GM18870 (cell line): ENCODE results near the gene TRIM16.
"Not testable (repeated sequence)": the region's sequence is repeated elsewhere in the genome, so short reads cannot be mapped to it uniquely, and the experiment has no call there.

Experiments used
- ATAC-seq: cut with Tn5 transposase; IDR thresholded peaks from one replicate; pipeline ENCODE4 v1.9.1; 2021; ENCODE audit warnings: moderate library complexity; ENCODE audit not compliant: unreplicated experiment

Gene TRIM16

DNA sequence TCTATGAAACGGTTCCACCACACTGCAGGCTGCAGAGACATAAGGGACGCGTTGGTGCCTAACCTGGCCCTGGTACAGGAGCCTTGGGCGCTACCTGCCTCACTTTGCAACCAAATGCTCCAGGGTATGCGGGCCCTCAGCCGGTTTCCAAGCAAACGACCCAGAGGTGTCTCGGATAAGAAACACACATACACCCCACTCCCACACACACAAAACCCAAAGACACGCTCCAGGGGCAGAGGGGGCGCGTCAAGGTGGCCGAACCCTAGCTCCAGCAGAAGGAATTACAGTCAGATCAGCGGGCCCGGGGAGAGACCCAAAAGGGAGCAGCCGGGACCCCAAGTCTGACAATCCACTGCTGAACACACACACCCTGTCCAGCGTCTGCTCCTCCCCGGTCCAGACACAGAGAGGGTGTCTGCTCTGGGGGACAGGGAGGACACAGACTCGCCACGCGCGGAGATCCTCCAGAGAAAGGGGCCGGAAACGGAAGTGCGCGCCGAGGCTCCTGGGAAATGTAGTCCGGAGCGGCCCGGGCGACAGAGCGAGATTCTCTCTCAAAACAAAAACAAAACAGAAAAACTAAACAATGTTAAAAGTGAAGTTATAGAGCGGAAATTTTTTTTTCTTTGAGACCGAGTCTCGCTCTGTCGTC lies at the start of gene TRIM16:
Gene TRIM16, minus strand, starts transcription at position 488 of the 655 bp plus-strand sequence. CDS start 32,702 bp downstream, outside the sequence.
- peak; percentile 86 for ATAC-seq

DNA sequence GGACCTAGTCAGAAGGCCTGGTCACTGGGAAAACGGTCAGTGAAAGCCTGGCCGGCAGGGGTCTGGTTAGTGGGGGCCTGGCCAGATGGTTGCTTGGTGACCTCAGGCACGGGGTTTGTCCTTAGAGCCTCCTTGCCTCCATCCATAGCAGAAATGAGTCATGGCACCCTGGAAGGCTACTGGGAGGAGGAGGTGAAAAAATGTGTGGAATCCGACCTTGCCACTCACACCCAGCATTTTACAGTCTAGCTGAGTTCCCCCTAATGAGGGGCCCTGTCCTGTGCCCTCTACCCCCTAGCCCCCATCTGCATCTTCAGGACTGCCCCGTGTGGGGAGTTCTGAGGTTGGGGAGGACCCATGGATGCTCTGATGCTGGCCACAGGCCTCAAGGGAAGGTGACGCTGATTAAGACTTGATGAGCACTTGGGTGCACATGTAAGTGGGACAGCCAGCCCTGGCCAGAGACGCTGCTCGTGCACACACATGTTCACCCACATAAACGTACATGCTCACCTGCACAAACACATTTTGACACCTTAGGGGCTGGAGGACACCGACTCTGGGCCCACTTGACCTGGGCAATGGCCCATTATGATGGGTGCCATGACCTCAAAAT lies 49.2 kb upstream of the TRIM16 start:
- ATAC-seq, result not testable (repeated sequence)

DNA sequence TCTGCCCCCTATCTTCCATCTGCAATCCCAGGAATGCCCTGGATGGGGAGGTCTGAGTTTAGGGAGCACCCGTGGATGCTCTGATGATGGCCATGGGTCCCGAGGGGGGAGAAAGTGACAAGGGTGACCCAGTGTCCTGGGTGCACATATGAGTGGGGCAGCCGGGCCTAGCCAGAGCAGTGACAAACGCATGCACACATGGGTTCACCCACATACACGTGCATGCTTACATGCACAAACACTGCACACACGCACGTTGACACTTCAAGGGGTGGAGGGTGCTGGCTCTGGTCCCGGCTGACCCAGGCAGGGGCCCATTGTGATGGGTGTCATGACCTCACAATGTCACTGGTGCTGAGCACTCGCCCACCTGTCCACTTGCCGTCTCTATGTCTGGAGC lies 47.8 kb upstream of the TRIM16 start, which contains the start of gene TBC1D26:
Gene TBC1D26, plus strand, starts transcription at position 384 of the 400 bp plus-strand sequence. CDS start 3,066 bp downstream, outside the sequence.
- ATAC-seq, result not testable (repeated sequence)

DNA sequence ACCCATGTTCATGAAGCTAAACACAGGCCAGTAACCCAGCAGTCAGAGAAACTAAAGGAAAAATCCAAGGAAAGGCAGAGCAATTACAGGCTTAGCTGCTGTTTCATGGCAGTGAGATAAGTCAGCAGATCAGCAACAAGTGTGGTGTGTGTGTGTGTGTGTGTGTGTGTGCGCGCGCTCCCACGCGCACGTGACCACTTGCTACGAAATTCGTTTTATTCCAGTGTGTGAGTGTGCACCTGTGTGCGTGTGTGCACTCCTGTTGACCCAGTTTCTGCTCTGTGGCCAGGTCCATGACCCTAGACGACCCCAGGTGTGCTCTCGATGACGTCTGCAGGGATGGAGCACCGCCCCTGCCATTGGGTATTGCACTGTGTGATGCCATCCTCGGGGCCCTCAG lies 46.4 kb upstream of the TRIM16 start:
- not testable (repeated sequence) for ATAC-seq

DNA sequence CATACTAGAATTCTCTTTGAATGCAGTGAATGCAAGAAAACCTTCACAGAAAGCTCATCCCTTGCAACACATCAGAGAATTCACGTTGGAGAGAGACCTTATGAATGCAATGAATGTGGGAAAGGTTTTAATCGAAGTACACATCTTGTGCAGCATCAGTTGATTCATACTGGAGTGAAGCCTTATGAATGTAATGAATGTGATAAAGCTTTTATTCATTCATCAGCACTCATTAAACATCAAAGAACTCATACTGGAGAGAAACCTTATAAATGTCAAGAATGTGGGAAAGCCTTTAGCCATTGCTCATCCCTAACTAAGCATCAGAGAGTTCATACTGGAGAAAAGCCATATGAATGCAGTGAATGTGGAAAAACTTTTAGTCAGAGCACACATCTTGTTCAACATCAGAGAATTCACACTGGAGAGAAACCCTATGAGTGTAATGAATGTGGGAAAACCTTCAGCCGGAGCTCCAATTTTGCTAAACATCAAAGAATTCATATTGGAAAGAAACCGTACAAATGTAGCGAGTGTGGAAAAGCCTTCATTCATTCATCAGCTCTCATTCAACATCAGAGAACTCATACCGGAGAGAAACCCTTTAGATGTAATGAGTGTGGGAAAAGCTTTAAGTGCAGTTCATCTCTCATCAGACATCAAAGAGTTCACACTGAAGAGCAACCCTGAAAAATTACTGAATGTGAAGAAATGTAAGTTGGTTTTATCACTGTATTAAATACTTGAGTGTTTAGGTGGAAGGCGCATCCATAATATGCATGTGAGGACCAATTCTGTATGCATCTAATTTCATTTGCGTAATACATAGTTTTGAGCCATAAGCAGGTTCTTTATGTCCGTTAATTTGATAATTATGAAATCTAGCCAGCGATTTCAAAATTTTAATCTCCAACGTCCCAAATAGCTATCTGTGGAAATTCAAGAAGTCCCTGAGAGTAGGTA lies 32.8 kb upstream of the TRIM16 start:
- ATAC-seq, result not testable (repeated sequence)

DNA sequence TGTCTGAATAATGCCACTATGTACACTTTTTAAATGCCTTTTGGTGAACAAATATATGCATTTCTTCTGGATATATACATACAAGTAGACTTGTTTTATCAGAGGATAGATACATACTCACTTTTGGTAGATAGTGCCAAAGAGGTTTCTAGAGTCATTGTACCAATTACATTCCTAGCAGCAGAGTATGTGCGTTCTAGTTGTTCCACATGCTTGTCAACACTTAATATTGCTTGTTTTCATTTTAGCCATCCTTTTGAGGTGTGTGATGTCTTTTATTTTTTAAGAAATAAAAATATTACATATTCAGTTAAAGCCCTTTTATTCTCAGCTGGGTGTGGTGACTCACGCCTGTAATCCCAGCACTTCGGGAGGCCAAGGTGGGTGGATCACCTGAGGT lies 24.8 kb upstream of the TRIM16 start:
- ATAC-seq, result not testable (repeated sequence)

DNA sequence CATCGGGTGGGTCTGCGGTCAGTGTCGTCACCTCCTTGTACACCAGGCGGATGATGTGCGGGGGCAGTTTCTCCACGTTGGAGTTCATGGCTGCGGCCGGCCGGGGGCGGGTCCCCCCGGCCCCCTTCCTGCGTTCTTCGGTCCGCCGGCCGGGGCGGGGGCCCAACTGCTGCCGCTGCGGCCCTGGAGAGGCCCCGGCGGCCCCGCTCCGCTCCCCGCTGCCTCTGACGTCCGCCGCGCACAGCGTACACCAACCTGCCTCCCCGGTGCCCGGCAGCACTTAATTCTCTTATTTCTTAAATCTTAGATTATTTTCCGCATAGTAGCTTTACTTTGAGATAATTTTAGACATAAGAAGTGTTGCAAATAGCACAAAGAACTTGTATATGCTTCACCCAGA lies 20.7 kb upstream of the TRIM16 start:
- ATAC-seq, result not testable (repeated sequence)

DNA sequence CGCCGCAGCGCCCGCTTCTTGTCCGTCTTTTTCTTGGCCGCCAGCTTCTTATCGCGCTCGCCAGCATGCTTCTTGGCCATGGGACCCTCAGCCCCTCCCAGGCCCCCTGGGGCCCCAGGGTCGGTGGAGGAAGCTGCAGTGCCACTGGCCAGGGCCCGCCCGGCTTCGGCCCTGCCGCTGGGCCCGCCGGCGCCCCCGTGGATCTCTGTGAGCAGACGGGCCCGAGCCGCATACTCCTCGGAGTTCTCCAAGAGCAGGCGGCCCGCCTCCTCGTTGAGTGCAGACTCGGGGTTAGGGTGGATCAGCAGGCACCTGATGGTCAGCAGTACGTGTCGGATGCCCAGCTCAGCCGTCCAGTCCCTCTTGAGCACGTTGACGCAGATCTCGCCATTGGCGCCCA lies 20.1 kb upstream of the TRIM16 start:
- ATAC-seq, result not testable (repeated sequence)

DNA sequence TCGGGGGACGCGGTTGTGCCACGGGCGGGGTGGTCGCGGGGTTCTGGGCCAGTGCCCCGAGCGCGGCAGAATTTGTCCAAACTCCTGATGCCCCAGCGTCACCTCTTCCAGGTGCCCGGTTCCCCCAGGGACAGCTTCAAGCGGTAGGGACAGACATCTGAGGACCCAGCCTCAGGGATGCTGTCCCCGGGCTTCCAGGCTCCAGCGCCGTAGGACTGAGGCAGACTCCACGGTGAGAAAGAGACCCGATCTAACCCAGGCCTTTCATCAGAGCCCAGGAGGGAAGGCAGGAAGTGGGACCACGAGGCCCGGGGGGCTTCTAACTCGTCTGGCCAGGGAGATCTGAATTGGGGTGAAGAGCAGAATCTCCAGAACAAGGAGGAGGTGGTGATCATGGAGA lies 15.8 kb upstream of the TRIM16 start:
- not testable (repeated sequence) for ATAC-seq

DNA sequence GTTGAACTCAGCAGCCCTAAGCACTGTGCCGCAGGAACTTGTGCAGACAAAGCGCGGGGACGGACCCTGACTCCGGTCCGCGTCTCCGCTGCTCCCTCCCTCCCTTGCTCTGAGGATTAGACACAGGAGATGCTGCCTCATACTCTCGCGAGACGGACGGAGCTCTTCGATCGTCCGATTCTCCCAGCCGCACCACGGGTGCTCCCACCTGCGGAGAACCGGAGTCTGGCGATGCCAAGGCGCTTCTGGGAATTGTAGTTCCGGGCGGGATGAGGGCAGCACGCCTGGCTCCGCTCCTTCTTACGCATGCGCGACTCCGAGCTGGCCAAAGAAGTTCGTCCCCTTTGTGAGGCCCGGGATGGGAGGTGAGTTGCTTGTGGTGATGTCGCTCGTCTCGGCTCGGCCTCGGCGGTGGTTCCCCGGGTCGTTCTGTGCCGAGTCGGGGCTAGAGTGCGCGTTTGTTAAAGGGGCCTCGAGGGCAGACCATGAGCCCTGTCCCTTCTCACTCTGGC lies 15.4 kb upstream of the TRIM16 start, which contains the start of gene ZNF286A:
Gene ZNF286A, plus strand, starts transcription at position 340 of the 512 bp plus-strand sequence. CDS start 578 bp downstream, outside the sequence.
- ATAC-seq, result peak; percentile 99

DNA sequence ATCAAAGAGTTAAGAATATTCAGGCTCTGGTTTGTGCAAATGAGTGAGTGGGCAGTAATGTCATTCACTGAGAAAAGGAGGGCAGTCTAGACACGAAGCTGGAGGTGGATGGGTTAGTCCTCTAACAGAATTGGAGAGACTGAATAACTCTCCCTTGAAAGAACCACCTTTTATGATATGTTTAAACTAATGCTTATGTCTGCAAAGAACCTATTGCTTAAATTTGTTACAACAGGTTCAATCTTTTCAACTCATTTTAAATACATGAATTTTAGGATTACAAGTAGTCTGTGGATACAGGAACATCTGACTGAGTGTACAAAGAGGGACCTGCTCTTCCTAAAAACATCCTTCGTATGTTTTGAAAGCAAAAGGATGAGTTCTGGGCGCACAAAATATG lies 14.9 kb upstream of the TRIM16 start:
- not testable (repeated sequence) for ATAC-seq

DNA sequence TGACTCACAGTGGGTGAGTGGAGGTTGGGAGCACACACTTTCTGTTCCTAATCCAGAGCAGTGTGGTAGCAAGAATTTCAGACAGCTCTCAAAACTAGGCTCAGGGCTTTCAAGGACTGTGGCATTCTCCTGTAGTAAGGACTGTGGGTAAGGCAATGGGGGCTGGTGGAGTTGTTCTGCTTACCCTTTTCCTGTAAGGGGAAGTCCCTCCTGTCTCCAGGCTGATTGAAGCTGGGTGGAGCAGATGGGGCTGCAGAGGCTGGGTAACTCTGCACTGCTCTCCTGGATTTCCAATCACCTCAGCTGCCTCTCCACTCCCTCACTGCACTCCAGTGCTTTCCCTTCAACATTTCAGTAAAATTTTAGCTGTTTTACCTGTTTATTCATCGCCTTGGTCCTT lies 3.4 kb upstream of the TRIM16 start:
- not testable (repeated sequence) for ATAC-seq

DNA sequence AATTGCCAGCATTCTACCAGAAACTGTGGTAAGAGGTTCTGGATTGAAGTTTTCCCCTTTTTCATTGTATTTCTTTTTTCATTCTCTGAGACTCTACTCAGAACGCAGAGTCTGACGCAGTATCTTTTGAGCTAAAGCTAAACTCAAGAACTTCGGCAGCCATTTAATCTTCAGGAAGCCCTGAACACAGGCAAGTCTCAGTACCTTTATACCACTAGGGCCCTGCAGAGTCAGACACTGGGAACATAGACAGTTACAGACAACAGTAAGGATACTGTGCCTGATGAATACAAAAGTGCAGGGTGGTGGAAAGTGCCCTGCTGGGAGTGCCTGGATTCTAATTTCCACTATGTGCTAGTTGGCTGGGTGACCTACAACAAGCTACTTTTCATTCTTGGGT lies 976 bp downstream of the TRIM16 start:
- not testable (repeated sequence) for ATAC-seq

DNA sequence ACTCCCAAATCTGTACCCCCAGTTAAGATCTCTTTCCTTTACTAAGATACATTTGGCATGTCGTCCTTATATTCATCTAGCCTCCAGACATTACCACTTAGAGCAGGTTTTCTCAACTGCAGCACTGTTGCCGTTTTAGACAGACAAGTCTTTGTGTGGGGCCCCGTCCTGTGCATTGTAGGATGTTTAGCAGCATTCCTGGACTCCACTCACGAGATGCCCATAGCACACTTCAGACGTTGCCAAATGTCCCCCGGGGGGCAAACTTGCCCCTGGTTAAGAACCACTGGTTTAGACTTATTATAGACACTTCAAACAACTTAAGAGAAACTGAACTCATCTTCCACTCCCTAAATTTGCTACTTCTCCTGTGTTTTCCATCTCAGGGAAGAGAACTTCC lies 8.1 kb downstream of the TRIM16 start:
- ATAC-seq, result not testable (repeated sequence)

DNA sequence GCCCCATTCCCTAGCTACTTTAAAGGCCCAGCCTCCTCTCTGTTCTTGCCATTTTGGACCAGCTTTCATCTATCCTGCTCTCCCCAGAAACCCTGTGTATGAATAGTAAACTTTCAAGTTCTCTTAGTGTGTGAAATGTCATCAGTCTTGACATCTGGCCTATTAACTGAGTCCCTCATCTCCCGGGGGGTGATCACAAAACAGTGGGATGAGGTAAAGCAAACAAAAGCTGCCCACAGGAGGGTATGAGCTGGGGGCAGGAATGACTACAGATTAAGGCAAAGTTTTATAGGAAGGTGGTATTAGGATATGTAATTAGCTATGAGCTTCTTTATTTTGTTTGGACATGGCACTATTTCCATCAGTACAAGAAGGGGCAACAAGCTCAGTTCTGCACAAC lies 9.5 kb downstream of the TRIM16 start:
- not testable (repeated sequence) for ATAC-seq

DNA sequence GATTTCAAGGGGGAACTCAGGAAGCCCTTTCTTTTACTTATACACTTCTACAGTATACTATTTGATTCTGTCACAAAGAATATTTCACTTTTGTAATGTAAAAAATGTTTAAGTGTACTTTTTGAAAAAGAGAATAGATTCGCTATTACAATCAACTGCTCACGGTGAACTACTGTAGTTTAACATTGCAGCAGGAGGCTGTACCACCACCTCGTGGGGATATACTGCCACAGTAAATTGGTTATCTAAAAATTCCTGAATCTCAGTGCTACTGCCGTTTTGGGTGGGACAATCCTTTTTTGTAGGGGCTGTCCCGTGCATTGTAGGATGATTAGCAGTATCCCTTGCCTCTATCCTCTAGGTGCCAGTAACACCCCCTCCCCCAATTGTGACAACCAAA lies 14.6 kb downstream of the TRIM16 start:
- not testable (repeated sequence) for ATAC-seq

DNA sequence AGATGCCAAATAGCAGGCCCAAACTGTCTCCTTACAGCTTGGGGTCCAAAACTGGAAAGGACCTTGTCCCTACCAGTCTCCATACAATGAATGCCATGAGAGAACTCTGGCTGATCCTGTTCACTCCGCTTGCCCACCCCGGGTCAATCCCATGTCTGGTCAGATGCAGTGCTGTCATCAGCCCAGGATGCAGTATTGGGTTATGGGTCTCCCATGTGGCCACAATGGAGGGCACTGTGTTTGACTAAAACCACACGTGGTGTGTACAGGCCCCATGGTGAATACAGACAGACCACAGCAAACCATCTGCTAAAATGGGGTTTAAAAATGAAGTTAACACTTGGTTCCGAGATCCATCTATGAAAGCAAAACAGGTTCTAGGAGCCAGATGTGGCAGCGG lies 20.4 kb downstream of the TRIM16 start:
- ATAC-seq, result no peak

DNA sequence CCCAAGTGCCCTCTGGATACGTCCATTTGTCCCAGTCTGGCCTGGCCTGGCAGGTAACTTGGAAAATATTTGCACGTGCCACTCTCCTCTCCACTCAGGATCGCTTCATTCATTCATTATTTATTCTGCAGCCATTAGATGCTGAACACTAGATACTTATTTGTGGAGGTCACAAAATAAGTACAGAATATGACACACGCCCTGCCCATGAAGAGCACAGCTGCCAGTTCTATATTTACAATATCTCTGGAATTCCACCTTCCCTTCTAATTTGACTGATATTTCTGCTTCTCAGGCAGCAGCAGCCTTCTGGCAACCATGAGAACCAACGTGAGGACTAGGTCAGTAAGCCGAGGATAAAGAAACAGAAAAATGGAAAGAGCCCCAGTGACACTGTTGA lies 20.9 kb downstream of the TRIM16 start:
- ATAC-seq, result no peak

DNA sequence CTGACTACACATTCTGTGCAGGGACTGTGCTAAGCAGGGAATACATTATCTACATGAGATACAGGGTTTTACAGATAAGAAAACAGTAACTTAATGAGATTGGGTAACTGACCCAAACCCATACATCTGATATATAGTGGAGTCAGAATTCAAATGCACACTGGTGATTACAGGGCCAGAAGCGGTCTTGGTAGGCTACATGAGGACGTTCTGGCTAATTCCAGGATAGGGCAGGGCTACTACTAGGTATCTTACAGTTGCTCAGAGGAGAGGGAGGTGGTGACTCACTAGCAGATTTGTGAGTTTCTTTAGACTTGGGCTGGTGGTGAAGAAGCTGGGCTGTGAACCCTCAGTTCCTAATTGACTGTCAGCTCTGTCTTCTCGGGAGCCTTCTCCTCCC lies 21.4 kb downstream of the TRIM16 start:
- no peak for ATAC-seq

DNA sequence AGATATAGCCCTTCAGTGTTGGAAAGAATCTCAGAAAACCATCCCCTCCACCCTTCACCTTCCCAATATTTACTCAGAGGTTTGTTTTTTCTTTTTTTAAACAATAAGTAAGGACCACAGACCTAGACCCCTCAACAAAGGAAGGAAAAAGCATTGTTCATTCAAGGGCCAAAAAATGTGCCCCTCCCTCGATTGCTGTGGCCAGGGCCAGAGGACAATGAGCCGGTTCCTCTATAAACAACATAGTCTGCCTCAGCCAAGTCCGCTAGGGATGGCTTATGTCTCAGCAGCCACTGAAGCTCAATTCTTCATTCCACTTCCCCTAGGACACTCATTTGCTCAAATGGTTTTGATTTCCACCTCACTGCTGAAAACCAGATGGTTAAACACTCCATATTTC lies 24.0 kb downstream of the TRIM16 start:
- ATAC-seq, result no peak

DNA sequence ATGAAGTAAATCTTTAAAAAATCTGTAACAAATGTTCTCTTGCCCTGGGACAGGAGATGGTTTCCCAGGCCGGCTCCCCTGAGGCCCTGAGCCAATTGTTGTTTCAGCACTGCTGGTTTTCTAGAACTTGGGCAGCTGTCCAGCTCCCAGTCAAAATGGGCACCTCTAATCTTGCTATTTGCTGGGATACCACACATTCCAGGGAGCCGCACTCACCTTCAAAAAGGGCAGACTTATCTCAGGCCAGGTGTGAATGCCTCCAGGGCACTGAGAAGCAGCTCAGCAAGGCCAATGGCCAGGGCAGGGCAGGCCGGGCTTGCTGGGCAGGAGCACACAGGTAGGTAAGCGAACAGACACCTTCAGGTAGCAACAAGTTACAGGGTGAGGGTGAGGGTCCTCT lies 24.4 kb downstream of the TRIM16 start:
- ATAC-seq, result no peak
